HepG2 (cell line): ENCODE results near the gene GLRA1. TPM values are rescaled to one million over a fixed set of nuclear protein-coding genes. Genes with fewer than 3 reads are reported as not detected.
A peak's percentile ranks its signal among the peaks of the same experiment; 100 is the strongest.

Experiments
- BORCS8-MEF2B ChIP-seq: sonication (generic); formaldehyde crosslinking; IDR thresholded peaks from 2 replicates; pipeline ENCODE4 v1.8.0; 2022; ENCODE audit warnings: mild to moderate bottlenecking, missing genetic modification reagents
- ELF1 ChIP-seq: sonication (generic); formaldehyde crosslinking; IDR thresholded peaks from 2 replicates; pipeline ENCODE4 v1.4.0; 2020; ENCODE audit warnings: missing genetic modification reagents
- EP300 ChIP-seq, 3 experiments: sonication (generic) in 1 of 3; formaldehyde crosslinking in 1 of 3; IDR thresholded peaks; 2 replicates each; pipeline versions ENCODE4 v1.5.1 to v1.6.1; 2011 to 2020; ENCODE audit warnings: low read depth in 2 of 3, low read length in 2 of 3, borderline replicate concordance in 1 of 3, improper control_type of control experiment in 1 of 3, mild to moderate bottlenecking in 1 of 3, missing genetic modification reagents in 1 of 3, moderate library complexity in 1 of 3
- FUBP1 ChIP-seq: sonication (generic); formaldehyde crosslinking; IDR thresholded peaks from 2 replicates; pipeline ENCODE4 v1.5.1; 2020; ENCODE audit warnings: missing genetic modification reagents, mild to moderate bottlenecking, borderline replicate concordance
- ISL2 ChIP-seq: sonication (generic); formaldehyde crosslinking; IDR thresholded peaks from 2 replicates; pipeline ENCODE4 v1.5.0; 2020; ENCODE audit warnings: missing genetic modification reagents
- KDM2A ChIP-seq: sonication (generic); formaldehyde crosslinking; IDR thresholded peaks from 2 replicates; pipeline ENCODE4 v1.4.0; 2020; ENCODE audit warnings: low read depth, missing genetic modification reagents, borderline replicate concordance
- KDM4B ChIP-seq: sonication (generic); formaldehyde crosslinking; IDR thresholded peaks from 2 replicates; pipeline ENCODE4 v1.4.0; 2020; ENCODE audit warnings: missing genetic modification reagents
- PCBP1 ChIP-seq: fragments of 200-400 bp; formaldehyde crosslinking; IDR thresholded peaks from 2 replicates; pipeline ENCODE4 v1.6.1; 2017; ENCODE audit warnings: mild to moderate bottlenecking, low read depth, low read length, borderline replicate concordance
- PHF5A ChIP-seq: IDR thresholded peaks from one replicate; pipeline ENCODE4 v1.6.1; 2018; ENCODE audit warnings: low read depth, missing genetic modification reagents; ENCODE audit not compliant: unreplicated experiment
- RCOR2 ChIP-seq: IDR thresholded peaks from 2 replicates; pipeline ENCODE4 v1.6.1; 2016; ENCODE audit warnings: missing biosample characterization, missing genetic modification reagents
- SIX4 ChIP-seq: sonication (generic); formaldehyde crosslinking; IDR thresholded peaks from 2 replicates; pipeline ENCODE4 v1.4.0; 2020; ENCODE audit warnings: missing genetic modification reagents
- SMARCE1 ChIP-seq: fragments of 450-650 bp; IDR thresholded peaks from 2 replicates; pipeline ENCODE4 v1.6.1; 2017; ENCODE audit warnings: borderline replicate concordance
- THYN1 ChIP-seq: sonication (generic); formaldehyde crosslinking; IDR thresholded peaks from 2 replicates; pipeline ENCODE4 v1.8.1; 2023; ENCODE audit warnings: low read depth, mild to moderate bottlenecking, moderate library complexity, missing genetic modification reagents, borderline replicate concordance
- ZFP90 ChIP-seq: sonication (generic); formaldehyde crosslinking; IDR thresholded peaks from 2 replicates; pipeline ENCODE4 v1.8.0; 2022; ENCODE audit warnings: missing genetic modification reagents, mild to moderate bottlenecking, inconsistent platforms, borderline replicate concordance
- ZNF142 ChIP-seq: sonication (generic); formaldehyde crosslinking; IDR thresholded peaks from 2 replicates; pipeline ENCODE4 v1.4.0; 2020; ENCODE audit warnings: missing genetic modification reagents
- ZNF331 ChIP-seq: sonication (generic); formaldehyde crosslinking; IDR thresholded peaks from 2 replicates; pipeline ENCODE4 v1.4.0; 2020; ENCODE audit warnings: missing genetic modification reagents
- ZNF33B ChIP-seq: sonication (generic); formaldehyde crosslinking; IDR thresholded peaks from 2 replicates; pipeline ENCODE4 v1.5.1; 2020; ENCODE audit warnings: mild to moderate bottlenecking, missing genetic modification reagents
- ZNF441 ChIP-seq: sonication (generic); formaldehyde crosslinking; IDR thresholded peaks from 2 replicates; pipeline ENCODE4 v1.7.0; 2021; ENCODE audit warnings: missing genetic modification reagents, borderline replicate concordance
- ZNF550 ChIP-seq: sonication (generic); formaldehyde crosslinking; IDR thresholded peaks from 2 replicates; pipeline ENCODE4 v1.4.0; 2020; ENCODE audit warnings: mild to moderate bottlenecking, missing genetic modification reagents, borderline replicate concordance
- ZNF614 ChIP-seq: IDR thresholded peaks from 2 replicates; pipeline ENCODE4 v1.6.1; 2018; ENCODE audit warnings: missing biosample characterization, missing genetic modification reagents, inconsistent platforms, borderline replicate concordance
- ZNF720 ChIP-seq: sonication (generic); formaldehyde crosslinking; IDR thresholded peaks from 2 replicates; pipeline ENCODE4 v1.4.0; 2020; ENCODE audit warnings: missing genetic modification reagents
- ZSCAN20 ChIP-seq: sonication (generic); formaldehyde crosslinking; IDR thresholded peaks from 2 replicates; pipeline ENCODE4 v1.4.0; 2020; ENCODE audit warnings: missing genetic modification reagents, mild to moderate bottlenecking, borderline replicate concordance
- polyA plus RNA-seq, 8 experiments: library from polyadenylated mRNA; depleted of rRNA in 3 of 8; stranded (reverse) in 7 of 8; unstranded in 1 of 8; fragments of >200 nt; fragmentation: Illumina TruSeq in 4 of 8; extraction: Trizol in 4 of 8; gene quantifications; 2 replicates each; pipeline versions ENCODE4 v1.2.1 to v1.2.3, GENCODE V29; 2011 to 2016; ENCODE audit warnings: low read depth in 4 of 8, missing spikeins in 1 of 8, mixed read lengths in 1 of 8; ENCODE audit not compliant: insufficient read depth in 1 of 8
- total RNA-seq, 5 experiments: library from RNA; depleted of rRNA; stranded (reverse); fragments of >200 nt; fragmentation: Illumina TruSeq; extraction: Trizol; gene quantifications; 2 replicates each; pipeline ENCODE4 v1.2.3, GENCODE V29; 2016; ENCODE audit warnings: low read depth in 1 of 5

Gene GLRA1
- total and polyA plus RNA-seq, 2 of the 13 experiments (the other 11 are each of a cell fraction or from before 2014, with no cell fraction given) = not detected

GRCh38 chr5:151924564-151925301, at the start of gene GLRA1 (continued):
- no peak for TF ChIP-seq FUBP1 (CRISPR knock-in tag)
- TF ChIP-seq PCBP1 = no peak
- peak; percentile 100 for TF ChIP-seq ZFP90
- TF ChIP-seq ISL2 (CRISPR knock-in tag) = peak; percentile 97
- peak; percentile 95 for TF ChIP-seq PHF5A (CRISPR knock-in tag)
- peak; percentile 99 for TF ChIP-seq ZNF614
- TF ChIP-seq BORCS8-MEF2B (CRISPR knock-in tag) = peak; percentile 100
- TF ChIP-seq ELF1 (CRISPR knock-in tag) = peak; percentile 69
- TF ChIP-seq SMARCE1 = no peak
- peak; percentile 73; the same call in 1 of the 2 replicates for TF ChIP-seq RCOR2 (CRISPR knock-in tag)
- peak; percentile 99 for TF ChIP-seq ZNF720 (CRISPR knock-in tag)
- peak; percentile 99 for TF ChIP-seq ZNF331 (CRISPR knock-in tag)
- TF ChIP-seq ZSCAN20 (CRISPR knock-in tag) = peak; percentile 100
- peak; percentile 99 for TF ChIP-seq KDM2A (CRISPR knock-in tag)
- TF ChIP-seq KDM4B = peak; percentile 100
- TF ChIP-seq THYN1 (CRISPR knock-in tag) = peak; percentile 87; the same call in 1 of the 2 replicates
- peak; percentile 99 for TF ChIP-seq ZNF441 (CRISPR knock-in tag)
- TF ChIP-seq ZNF550 (CRISPR knock-in tag) = no peak
- TF ChIP-seq ZNF33B (CRISPR knock-in tag) = peak; percentile 99
- TF ChIP-seq SIX4 (CRISPR knock-in tag) = peak; percentile 98
- TF ChIP-seq EP300 (IDR thresholded peaks at IDR 0.05; ENCODE audit: low read depth in 2 of 2, low read length in 2 of 2) = no peak
- peak; percentile 58; the same call in 1 of the 2 replicates for TF ChIP-seq EP300 (CRISPR knock-in tag; IDR thresholded peaks at IDR 0.05; ENCODE audit: borderline replicate concordance)
- peak; percentile 98 for TF ChIP-seq ZNF142 (CRISPR knock-in tag)
